GM23338 (cell line): Measurements from ENCODE around the gene DAB2. TPM values are rescaled to one million over a fixed set of nuclear protein-coding genes. Genes with fewer than 3 reads are reported as not detected.

Experiments
- ATAC-seq: fragments of 200-7000 bp; cut with Tn5 transposase; 3 replicates; pipeline ENCODE4 v1.9.1; 2020
- DNase-seq: peaks from one replicate; pipeline ENCODE4 v3.0.0-alpha.2; 2015; ENCODE audit warnings: low spot score
- H2AFZ ChIP-seq: fragments of 200-600 bp; sonication (generic); 2 replicates; pipeline ENCODE4 v1.8.0; 2016; ENCODE audit warnings: antibody characterized with exemption, mild to moderate bottlenecking, moderate library complexity
- H3F3A ChIP-seq: fragments of 200-600 bp; sonication (generic); replicated peaks from 2 replicates; pipeline ENCODE4 v1.8.0; 2017; ENCODE audit warnings: antibody characterized with exemption, mixed run types, low read depth
- H3K27ac ChIP-seq: fragments of 200-600 bp; sonication (generic); 2 replicates; pipeline ENCODE4 v1.6.1; 2016; ENCODE audit warnings: low read depth
- H3K27me3 ChIP-seq: fragments of 200-600 bp; sonication (generic); 2 replicates; pipeline ENCODE4 v1.8.0; 2016; ENCODE audit warnings: mild to moderate bottlenecking, mixed run types, moderate library complexity; ENCODE audit not compliant: insufficient read depth
- H3K36me3 ChIP-seq: fragments of 200-600 bp; sonication (generic); 2 replicates; pipeline ENCODE4 v1.8.0; 2016; ENCODE audit warnings: mild to moderate bottlenecking; ENCODE audit not compliant: insufficient read depth
- H3K4me1 ChIP-seq: fragments of 200-600 bp; sonication (generic); 2 replicates; pipeline ENCODE4 v1.8.0; 2016; ENCODE audit warnings: mild to moderate bottlenecking, moderate library complexity; ENCODE audit not compliant: insufficient read depth
- H3K4me2 ChIP-seq: fragments of 200-600 bp; sonication (generic); 2 replicates; pipeline ENCODE4 v1.7.1; 2017; ENCODE audit warnings: mixed run types
- H3K4me3 ChIP-seq: fragments of 200-600 bp; sonication (generic); 2 replicates; pipeline ENCODE4 v1.6.1; 2016; ENCODE audit warnings: mixed run types
- H3K79me2 ChIP-seq: fragments of 200-600 bp; sonication (generic); replicated peaks from 2 replicates; pipeline ENCODE4 v1.8.0; 2017; ENCODE audit warnings: mild to moderate bottlenecking; ENCODE audit not compliant: insufficient read depth
- H3K9me2 ChIP-seq: fragments of 200-600 bp; sonication (generic); 2 replicates; pipeline ENCODE4 v1.8.0; 2017; ENCODE audit not compliant: insufficient read depth
- H4K20me1 ChIP-seq: fragments of 200-600 bp; sonication (generic); replicated peaks from 2 replicates; pipeline ENCODE4 v1.8.0; 2017; ENCODE audit warnings: mild to moderate bottlenecking; ENCODE audit not compliant: insufficient read depth
- H3K27ac Mint-ChIP-seq: 2 replicates; pipeline ENCODE4 v1.8.0; 2020; ENCODE audit warnings: inconsistent platforms, mild to moderate bottlenecking, moderate library complexity, mixed read lengths
- H3K27me3 Mint-ChIP-seq: 3 replicates; pipeline ENCODE4 v1.8.0; 2022; ENCODE audit warnings: low read depth, mild to moderate bottlenecking, moderate library complexity, mixed read lengths, inconsistent platforms; ENCODE audit not compliant: insufficient read depth, poor library complexity
- H3K36me3 Mint-ChIP-seq: 3 replicates; pipeline ENCODE4 v1.8.0; 2021; ENCODE audit warnings: low read depth, mild to moderate bottlenecking, inconsistent platforms, moderate library complexity, mixed read lengths
- H3K4me1 Mint-ChIP-seq: 3 replicates; pipeline ENCODE4 v1.8.0; 2020; ENCODE audit warnings: mild to moderate bottlenecking, inconsistent platforms, mixed read lengths
- H3K4me3 Mint-ChIP-seq: 3 replicates; pipeline ENCODE4 v1.8.0; 2021; ENCODE audit warnings: moderate library complexity, mild to moderate bottlenecking, inconsistent platforms, mixed read lengths
- H3K9me3 Mint-ChIP-seq: 3 replicates; pipeline ENCODE4 v1.8.0; 2020; ENCODE audit warnings: moderate library complexity, mild to moderate bottlenecking, inconsistent platforms, mixed read lengths
- CREB1 ChIP-seq: fragments of 250-450 bp; sonication (Bioruptor Pico); IDR thresholded peaks from 2 replicates; pipeline ENCODE4 v1.5.0; 2020; ENCODE audit warnings: low read depth, mild to moderate bottlenecking, moderate library complexity
- EZH2 ChIP-seq: fragments of 200-600 bp; sonication (generic); IDR thresholded peaks from one replicate; pipeline ENCODE4 v1.8.0; 2017; ENCODE audit warnings: antibody characterized with exemption, mild to moderate bottlenecking, low read depth; ENCODE audit not compliant: unreplicated experiment
- EZH2phosphoT487 ChIP-seq: fragments of 200-600 bp; sonication (generic); IDR thresholded peaks from one replicate; pipeline ENCODE4 v1.8.1; 2018; ENCODE audit warnings: antibody characterized with exemption; ENCODE audit not compliant: unreplicated experiment
- JUNB ChIP-seq: IDR thresholded peaks from one replicate; pipeline ENCODE4 v1.6.1; 2016; ENCODE audit warnings: antibody characterized with exemption; ENCODE audit not compliant: unreplicated experiment
- NANOG ChIP-seq: IDR thresholded peaks from 2 replicates; pipeline ENCODE4 v1.6.1; 2016; ENCODE audit warnings: antibody characterized with exemption, borderline replicate concordance
- POLR2AphosphoS5 ChIP-seq: IDR thresholded peaks from 2 replicates; pipeline ENCODE4 v1.6.1; 2016; ENCODE audit warnings: antibody characterized with exemption, low read depth
- REST ChIP-seq: IDR thresholded peaks from one replicate; pipeline ENCODE4 v1.6.1; 2018; ENCODE audit warnings: antibody characterized with exemption; ENCODE audit not compliant: unreplicated experiment
- ZNF114 ChIP-seq: fragments of 250-450 bp; sonication (Bioruptor Pico); IDR thresholded peaks from 2 replicates; pipeline ENCODE4 v1.5.0; 2020; ENCODE audit warnings: mild to moderate bottlenecking, moderate library complexity
- ZNF331 ChIP-seq: fragments of 250-450 bp; sonication (Bioruptor Pico); IDR thresholded peaks from 2 replicates; pipeline ENCODE4 v1.5.0; 2020; ENCODE audit warnings: low read depth, mild to moderate bottlenecking, moderate library complexity
- ZNF462 ChIP-seq: fragments of 250-450 bp; sonication (Bioruptor Pico); IDR thresholded peaks from 2 replicates; pipeline ENCODE4 v1.5.0; 2020; ENCODE audit warnings: mild to moderate bottlenecking, moderate library complexity
- polyA plus RNA-seq: library from polyadenylated mRNA; unstranded; fragments of >200 nt; fragmentation: Nextera tagmentation; extraction: Ambion mirVana; gene quantifications from 2 replicates; pipeline ENCODE4 v1.2.1, GENCODE V29; 2016
- total RNA-seq: library from RNA; depleted of rRNA; stranded (reverse); fragments of >200 nt; shearing (Covaris generic); gene quantifications from 2 replicates; pipeline ENCODE4 v1.2.3, GENCODE V29; 2014
- TF ChIP-seq, protein P1 (sequence below): IDR thresholded peaks from 2 replicates; pipeline ENCODE4 v1.6.1; 2016; ENCODE audit warnings: antibody characterized with exemption

The DAB2 gene
- total and polyA plus RNA-seq, 2 experiments from 2014 or later: 6.4 to 8.4 TPM

GRCh38 chr5:39426051-39426745, 1.4 kb upstream of the DAB2 start (continued):
- TF ChIP-seq, protein P1, sequence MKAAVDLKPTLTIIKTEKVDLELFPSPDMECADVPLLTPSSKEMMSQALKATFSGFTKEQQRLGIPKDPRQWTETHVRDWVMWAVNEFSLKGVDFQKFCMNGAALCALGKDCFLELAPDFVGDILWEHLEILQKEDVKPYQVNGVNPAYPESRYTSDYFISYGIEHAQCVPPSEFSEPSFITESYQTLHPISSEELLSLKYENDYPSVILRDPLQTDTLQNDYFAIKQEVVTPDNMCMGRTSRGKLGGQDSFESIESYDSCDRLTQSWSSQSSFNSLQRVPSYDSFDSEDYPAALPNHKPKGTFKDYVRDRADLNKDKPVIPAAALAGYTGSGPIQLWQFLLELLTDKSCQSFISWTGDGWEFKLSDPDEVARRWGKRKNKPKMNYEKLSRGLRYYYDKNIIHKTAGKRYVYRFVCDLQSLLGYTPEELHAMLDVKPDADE: no peak
- TF ChIP-seq NANOG: no peak
- no peak for TF ChIP-seq JUNB
- TF ChIP-seq EZH2phosphoT487: no peak
- TF ChIP-seq EZH2: no peak
- no peak for TF ChIP-seq REST
- no peak for TF ChIP-seq ZNF331
- TF ChIP-seq ZNF114 (CRISPR knock-in tag): no peak
- no peak for TF ChIP-seq CREB1

DNA sequence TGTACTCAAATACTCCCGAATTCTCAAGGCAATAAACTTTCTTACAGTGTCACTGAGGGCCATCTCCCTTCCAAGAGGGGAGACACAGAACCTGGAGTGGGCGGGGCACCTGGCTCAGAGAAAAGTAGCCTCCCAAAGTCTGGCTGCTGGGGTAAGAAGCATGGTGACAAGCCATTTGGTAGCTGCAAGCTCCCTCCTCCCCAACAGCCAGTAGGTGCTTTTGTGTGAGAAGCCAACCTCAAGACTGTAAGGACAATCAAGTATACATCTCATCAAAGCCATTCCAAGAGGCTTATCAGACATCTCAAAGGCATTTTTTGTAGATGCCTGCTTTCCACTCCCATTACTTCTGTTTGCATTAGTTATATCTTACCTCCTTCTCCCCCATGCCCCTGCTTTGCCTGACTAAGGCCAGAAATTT, 1.4 kb downstream of the DAB2 start:
- no peaks in the 10 kb centered on the region for H3K36me3 Mint-ChIP-seq
- DNase-seq (peak; percentile 15), ATAC-seq (no peak)
- H3K9me2 ChIP-seq: no peaks in the 10 kb centered on the region
- H3K9me3 Mint-ChIP-seq: no peaks in the 10 kb centered on the region
- H3K27ac ChIP-seq: no peak overlapping the region
- no peak for TF ChIP-seq ZNF462
- no peak for TF ChIP-seq EZH2phosphoT487
- TF ChIP-seq JUNB: no peak
- TF ChIP-seq NANOG: no peak
- TF ChIP-seq POLR2AphosphoS5: no peak
- TF ChIP-seq EZH2: no peak
- no peaks in the 10 kb centered on the region for H3K36me3 ChIP-seq
- H3K4me3 ChIP-seq: peak overlapping the region; percentile 68
- H4K20me1 ChIP-seq: no peaks in the 10 kb centered on the region
- H3K4me1 ChIP-seq: peaks cover 29% of the 10 kb centered on the region
- peaks cover 5% of the 10 kb centered on the region for H3K27me3 Mint-ChIP-seq
- no peaks in the 10 kb centered on the region for H3K79me2 ChIP-seq
- no peak overlapping the region for H2AFZ ChIP-seq
- peak overlapping the region; percentile 85; the same call in 2 of the 3 replicates for H3K4me3 Mint-ChIP-seq
- peaks cover 13% of the 10 kb centered on the region; the same call in 1 of the 2 replicates for H3K27me3 ChIP-seq
- H3K4me1 Mint-ChIP-seq: peaks cover 47% of the 10 kb centered on the region
- peak overlapping the region; percentile 80 for H3K4me2 ChIP-seq
- no peak overlapping the region for H3K27ac Mint-ChIP-seq
- H3F3A ChIP-seq: no peaks in the 10 kb centered on the region
